AG09319 (cell line): ENCODE measurements around the gene GVQW3.
"Not testable (repeated sequence)": the region's sequence is repeated elsewhere in the genome, so short reads cannot be mapped to it uniquely, and the experiment has no call there.

Experiments
- DNase-seq: peaks from one replicate; pipeline ENCODE4 v3.0.0-alpha.2; 2010; ENCODE audit warnings: low read depth; ENCODE audit errors: extremely low read depth
- TF ChIP-seq, protein P1 (sequence below): IDR thresholded peaks from 2 replicates; pipeline ENCODE4 v1.5.1; 2011; ENCODE audit warnings: low read depth, mild to moderate bottlenecking, inconsistent platforms, low read length, moderate library complexity

GVQW3 gene

GRCh38 chr11:76397383-76397782, 16.3 kb downstream of the GVQW3 start:
- no peak for DNase-seq
- TF ChIP-seq, protein P1, sequence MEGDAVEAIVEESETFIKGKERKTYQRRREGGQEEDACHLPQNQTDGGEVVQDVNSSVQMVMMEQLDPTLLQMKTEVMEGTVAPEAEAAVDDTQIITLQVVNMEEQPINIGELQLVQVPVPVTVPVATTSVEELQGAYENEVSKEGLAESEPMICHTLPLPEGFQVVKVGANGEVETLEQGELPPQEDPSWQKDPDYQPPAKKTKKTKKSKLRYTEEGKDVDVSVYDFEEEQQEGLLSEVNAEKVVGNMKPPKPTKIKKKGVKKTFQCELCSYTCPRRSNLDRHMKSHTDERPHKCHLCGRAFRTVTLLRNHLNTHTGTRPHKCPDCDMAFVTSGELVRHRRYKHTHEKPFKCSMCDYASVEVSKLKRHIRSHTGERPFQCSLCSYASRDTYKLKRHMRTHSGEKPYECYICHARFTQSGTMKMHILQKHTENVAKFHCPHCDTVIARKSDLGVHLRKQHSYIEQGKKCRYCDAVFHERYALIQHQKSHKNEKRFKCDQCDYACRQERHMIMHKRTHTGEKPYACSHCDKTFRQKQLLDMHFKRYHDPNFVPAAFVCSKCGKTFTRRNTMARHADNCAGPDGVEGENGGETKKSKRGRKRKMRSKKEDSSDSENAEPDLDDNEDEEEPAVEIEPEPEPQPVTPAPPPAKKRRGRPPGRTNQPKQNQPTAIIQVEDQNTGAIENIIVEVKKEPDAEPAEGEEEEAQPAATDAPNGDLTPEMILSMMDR, result no peak

DNA sequence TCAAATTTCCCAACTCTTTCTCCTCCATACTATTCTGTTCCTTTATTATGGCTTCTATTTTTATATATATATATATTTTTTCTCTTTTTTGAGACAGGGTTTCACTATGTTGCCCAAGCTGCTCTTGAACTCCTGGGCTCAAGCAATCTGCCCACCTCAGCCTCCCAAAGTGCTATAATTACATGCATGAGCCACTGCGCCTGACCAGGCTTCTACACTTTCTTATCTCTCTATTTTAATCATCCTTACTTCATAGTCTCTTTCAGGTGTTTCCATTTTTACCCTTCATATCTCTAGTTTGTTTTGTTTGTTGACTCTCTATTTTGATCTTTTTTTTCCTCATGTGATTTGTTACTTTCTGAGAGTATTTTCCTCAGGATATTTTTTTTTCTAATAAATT, 19.8 kb downstream of the GVQW3 start:
- no peak for DNase-seq
- TF ChIP-seq, protein P1, result no peak

DNA sequence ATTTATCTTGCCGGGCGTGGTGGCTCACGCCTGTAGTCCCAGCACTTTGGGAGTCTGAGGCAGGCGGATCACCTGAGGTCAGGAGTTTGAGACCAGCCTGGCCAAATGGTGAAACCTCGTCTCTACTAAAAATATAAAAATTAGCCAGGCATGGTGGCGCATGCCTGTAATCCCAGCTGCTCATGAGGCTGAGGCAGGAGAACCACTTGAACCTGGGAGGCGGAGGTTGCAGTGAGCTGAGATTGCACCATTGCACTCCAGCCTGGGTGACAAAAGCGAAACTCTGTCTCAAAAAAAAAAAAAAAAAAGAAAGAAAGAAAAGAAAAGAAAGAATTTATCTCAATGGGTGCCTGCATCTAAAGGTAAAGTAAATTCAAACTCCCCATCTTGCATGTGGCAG, 20.4 kb downstream of the GVQW3 start:
- DNase-seq, result not testable (repeated sequence)

DNA sequence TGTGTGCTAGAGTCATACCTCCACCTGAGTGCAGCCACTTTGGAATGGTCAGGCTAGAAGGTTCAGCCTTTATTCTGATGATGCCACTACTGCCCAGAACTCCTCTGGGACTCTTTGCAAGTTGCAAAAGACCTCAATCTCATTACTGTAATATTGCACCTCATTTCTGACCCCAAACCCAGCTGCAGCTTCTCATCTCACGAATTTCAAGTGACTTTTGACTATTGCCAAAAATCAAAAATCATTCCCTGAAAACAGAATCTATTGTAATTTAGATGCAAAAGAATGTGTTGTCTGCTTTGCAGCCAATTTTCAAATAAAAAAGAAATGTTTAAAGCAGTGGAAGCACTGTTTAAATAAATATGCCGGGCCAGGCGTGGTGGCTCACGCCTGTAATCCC, 25.2 kb downstream of the GVQW3 start:
- no peak for DNase-seq
- TF ChIP-seq, protein P1, result no peak

- no peak for DNase-seq
- TF ChIP-seq, protein P1, result no peak
These were observed 27.2 kb downstream of the GVQW3 start for GRCh38 chr11:76408171-76408965.

GRCh38 chr11:76410851-76411357, 29.8 kb downstream of the GVQW3 start:
- TF ChIP-seq, protein P1, result no peak
- DNase-seq, result no peak

GRCh38 chr11:76415073-76415472, 34.0 kb downstream of the GVQW3 start:
- DNase-seq, result no peak
- TF ChIP-seq, protein P1, result no peak

DNA sequence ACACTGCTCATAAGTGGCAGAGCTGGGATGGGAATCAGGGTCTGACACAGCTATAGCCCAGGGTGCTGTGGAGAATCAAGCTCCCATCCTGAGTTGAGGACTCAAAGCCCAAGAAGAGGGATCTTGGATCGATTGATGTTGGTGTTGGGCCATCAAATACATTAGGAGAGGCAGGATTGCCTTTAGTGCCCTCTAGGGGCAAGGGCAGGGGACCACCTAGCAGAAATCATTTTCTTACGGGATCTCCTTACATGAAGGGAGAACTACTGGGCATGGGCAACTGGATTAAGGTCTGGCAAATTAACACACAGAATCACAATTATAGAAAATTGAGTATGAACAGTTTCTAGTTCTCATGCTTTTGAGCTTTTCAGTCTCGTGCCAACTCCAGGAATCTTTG, 38.8 kb downstream of the GVQW3 start:
- DNase-seq, result no peak
- TF ChIP-seq, protein P1, result peak; percentile 14
